Coronary artery (tissue), 2 donors: ENCODE data around the gene PTMA.

ENCODE experiments used
- DNase-seq: peaks from one replicate; pipeline ENCODE4 v3.0.0-alpha.2; 2017; ENCODE audit warnings: low spot score
- H3K27ac ChIP-seq, 2 donors: fragments of 200-600 bp; sonication (generic); one replicate each; pipeline ENCODE4 v1.5.1; 2016 to 2019
- H3K4me3 ChIP-seq: fragments of 200-600 bp; sonication (generic); 2 replicates; pipeline ENCODE4 v1.5.1; 2016; ENCODE audit warnings: mild to moderate bottlenecking, moderate library complexity
- CTCF ChIP-seq: fragments of 200-600 bp; sonication (generic); IDR thresholded peaks from one replicate; pipeline ENCODE4 v1.5.1; 2019; ENCODE audit warnings: antibody characterized with exemption

The PTMA gene

GRCh38 chr2:231752061-231752460 lies 43.7 kb downstream of the PTMA start:
- TF ChIP-seq CTCF, result no peak
- no peak overlapping the region for H3K27ac ChIP-seq
- no peak for DNase-seq
- H3K4me3 ChIP-seq, result no peak overlapping the region

- no peak overlapping the region for H3K4me3 ChIP-seq
- DNase-seq, result no peak
- H3K27ac ChIP-seq, result no peak overlapping the region
- TF ChIP-seq CTCF, result no peak
Measured at GRCh38 chr2:231761735-231762134, 53.4 kb downstream of the PTMA start.
